Measurements from ENCODE around the gene SGMS1. TPM values are rescaled to one million over a fixed set of nuclear protein-coding genes. Genes with fewer than 3 reads are reported as not detected.
"Not testable (repeated sequence)": the region's sequence is repeated elsewhere in the genome, so short reads cannot be mapped to it uniquely, and the experiment has no call there.

Gene SGMS1
- total RNA-seq, 1 donor from 2014 or later, result 128 TPM

DNA sequence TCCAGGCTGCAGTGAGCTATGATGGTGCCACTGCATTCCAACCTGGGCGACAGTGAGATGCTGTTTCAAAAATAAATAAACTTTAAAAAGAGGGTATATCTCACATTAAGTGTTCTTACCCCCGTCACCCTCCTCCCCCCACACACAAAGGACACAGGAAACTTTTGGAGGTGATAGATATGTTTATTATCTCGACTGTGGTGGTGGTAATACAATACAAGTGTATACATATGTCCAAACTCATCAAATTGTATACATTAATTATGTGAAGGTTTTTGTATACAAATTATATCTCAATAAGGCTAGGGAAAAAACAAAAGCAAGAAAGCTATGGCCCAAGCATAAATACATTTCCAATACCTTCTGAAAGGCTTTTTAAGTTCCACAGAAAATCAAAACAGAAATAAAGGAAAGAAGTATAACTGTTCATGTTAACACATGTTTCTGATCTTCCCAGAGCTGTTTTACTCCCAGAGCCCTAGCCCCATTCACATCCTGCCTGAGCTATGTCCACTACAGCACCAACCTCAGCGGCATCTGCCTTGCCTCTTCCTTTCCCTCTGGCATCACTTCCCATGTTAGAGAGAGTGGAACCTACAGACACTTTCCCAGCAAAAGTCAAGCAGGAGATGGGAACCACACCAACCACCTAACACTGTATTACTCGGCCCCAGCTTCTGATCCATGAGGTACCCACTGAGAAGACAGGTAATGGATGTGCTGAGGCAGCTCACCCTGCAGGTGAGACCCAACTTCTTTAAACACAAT is 48.1 kb downstream of the SGMS1 start:
- no peak for DNase-seq (ENCODE audit: low spot score in 2 of 2)
- H3K4me1 ChIP-seq, result peaks cover 8 to 30% of the 10 kb centered on the region in 2 donors
- intact Hi-C loops (cut with DNase I), result no loop called here
- no peaks in the 10 kb centered on the region for H3K36me3 ChIP-seq
- no peak overlapping the region for H3K4me3 ChIP-seq
- H3K27ac ChIP-seq, result no peak overlapping the region
- H3K27me3 ChIP-seq, result no peaks in the 10 kb centered on the region
- no peaks in the 10 kb centered on the region for H3K9me3 ChIP-seq
- TF ChIP-seq, protein P1, sequence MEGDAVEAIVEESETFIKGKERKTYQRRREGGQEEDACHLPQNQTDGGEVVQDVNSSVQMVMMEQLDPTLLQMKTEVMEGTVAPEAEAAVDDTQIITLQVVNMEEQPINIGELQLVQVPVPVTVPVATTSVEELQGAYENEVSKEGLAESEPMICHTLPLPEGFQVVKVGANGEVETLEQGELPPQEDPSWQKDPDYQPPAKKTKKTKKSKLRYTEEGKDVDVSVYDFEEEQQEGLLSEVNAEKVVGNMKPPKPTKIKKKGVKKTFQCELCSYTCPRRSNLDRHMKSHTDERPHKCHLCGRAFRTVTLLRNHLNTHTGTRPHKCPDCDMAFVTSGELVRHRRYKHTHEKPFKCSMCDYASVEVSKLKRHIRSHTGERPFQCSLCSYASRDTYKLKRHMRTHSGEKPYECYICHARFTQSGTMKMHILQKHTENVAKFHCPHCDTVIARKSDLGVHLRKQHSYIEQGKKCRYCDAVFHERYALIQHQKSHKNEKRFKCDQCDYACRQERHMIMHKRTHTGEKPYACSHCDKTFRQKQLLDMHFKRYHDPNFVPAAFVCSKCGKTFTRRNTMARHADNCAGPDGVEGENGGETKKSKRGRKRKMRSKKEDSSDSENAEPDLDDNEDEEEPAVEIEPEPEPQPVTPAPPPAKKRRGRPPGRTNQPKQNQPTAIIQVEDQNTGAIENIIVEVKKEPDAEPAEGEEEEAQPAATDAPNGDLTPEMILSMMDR (IDR thresholded peaks at IDR 0.05), result no peak

DNA sequence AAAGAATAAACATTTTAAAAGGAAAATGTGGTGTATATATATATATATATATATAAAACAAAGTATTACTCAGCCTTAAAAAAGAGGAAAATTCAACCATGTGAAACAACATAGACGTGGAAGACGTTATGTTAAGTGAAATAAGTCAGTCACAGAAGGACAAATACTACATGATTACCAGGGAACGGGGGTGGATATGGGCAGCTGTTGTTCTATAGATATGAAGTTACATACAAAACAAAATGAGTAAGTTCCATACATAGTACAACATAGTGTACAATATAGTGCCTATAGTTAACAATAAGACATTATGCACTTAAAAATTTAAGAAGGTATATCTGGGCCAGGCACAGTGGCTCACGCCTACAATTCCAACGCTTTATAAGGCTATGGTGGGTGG is 48.8 kb downstream of the SGMS1 start:
- DNase-seq (ENCODE audit: low spot score in 2 of 2), result no peak
- Histone ChIP-seq H3K9me3 (no peaks in the 10 kb centered on the region), H3K4me1 (peaks cover 8 to 30% of the 10 kb centered on the region in 2 donors), H3K27ac (no peak overlapping the region), H3K4me3 (no peak overlapping the region), H3K36me3 (no peaks in the 10 kb centered on the region), H3K27me3 (no peaks in the 10 kb centered on the region)
- TF ChIP-seq, protein P1 (IDR thresholded peaks at IDR 0.05), result no peak
- intact Hi-C loops (cut with DNase I), result no loop called here

DNA sequence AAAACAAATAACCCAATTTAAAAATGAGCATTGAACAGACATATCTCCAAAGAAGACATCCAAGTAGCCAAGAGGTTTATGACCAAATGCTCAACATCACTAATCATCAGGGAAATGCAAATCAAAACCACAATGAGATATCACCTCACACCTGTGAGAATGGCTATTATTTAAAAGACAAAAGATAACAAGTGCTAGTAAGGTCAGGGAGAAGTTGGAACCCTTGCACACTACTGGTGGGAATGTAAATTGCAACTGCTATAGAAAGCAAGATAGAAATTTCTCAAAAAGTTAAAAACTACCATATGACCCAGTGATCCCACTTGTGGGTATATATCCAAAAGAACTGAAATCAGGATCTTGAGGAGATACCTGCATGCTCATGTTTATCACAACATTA is 49.5 kb downstream of the SGMS1 start:
- H3K4me1 ChIP-seq, result peaks cover 8 to 30% of the 10 kb centered on the region in 2 donors
- H3K27me3 ChIP-seq, result no peaks in the 10 kb centered on the region
- H3K27ac ChIP-seq, result no peak overlapping the region
- TF ChIP-seq, protein P1 (IDR thresholded peaks at IDR 0.05), result no peak
- H3K4me3 ChIP-seq, result no peak overlapping the region
- H3K9me3 ChIP-seq, result no peaks in the 10 kb centered on the region
- intact Hi-C loops (cut with DNase I), result no loop called here
- no peak for DNase-seq (ENCODE audit: low spot score in 2 of 2)
- H3K36me3 ChIP-seq, result no peaks in the 10 kb centered on the region

DNA sequence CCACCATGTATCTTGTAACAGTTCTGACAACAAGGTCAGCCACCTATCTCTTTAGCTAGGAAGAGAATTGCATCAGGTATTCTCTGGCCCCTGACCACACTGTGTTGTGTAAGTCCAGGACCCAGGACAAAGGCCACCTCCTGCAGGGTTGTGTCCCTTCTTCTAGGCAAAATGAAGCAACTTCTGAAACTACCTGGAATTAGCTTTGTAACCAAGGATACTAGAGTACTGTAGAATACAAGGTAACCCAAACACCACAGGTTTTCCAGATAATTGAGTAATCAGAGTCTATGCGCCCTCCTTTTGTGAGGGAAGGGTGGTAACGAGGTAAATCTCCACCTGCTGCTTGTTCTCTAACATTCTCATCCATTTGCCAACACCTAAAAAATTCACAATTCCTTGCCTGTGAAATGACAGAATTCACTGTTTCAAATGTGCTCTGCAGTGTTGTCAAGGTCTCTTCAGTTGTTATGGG is 51.7 kb downstream of the SGMS1 start:
- intact Hi-C loops (cut with DNase I), result no loop called here
- TF ChIP-seq, protein P1 (IDR thresholded peaks at IDR 0.05), result no peak
- no peak for DNase-seq (ENCODE audit: low spot score in 2 of 2)

DNA sequence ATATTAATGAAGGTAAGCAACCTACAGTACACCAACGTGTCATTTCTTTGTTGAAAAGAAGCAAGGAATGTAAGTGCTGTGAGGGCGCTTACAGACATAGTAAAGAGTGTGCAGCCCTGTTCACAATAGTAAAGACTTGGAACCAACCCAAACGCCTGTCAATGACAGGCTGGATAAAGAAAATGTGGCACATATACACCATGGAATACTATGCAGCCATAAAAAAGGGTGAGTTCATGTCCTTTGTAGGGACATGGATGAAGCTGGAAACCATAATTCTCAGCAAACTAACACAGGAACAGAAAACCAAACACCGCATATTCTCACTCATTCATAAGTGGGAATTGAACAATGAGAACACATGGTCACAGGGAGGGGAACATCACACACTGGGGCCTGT is 55.0 kb downstream of the SGMS1 start:
- H3K27me3 ChIP-seq; H3K27ac ChIP-seq; DNase-seq (ENCODE audit: low spot score in 2 of 2); H3K9me3 ChIP-seq; intact Hi-C loops (cut with DNase I); H3K4me1 ChIP-seq; H3K36me3 ChIP-seq; H3K4me3 ChIP-seq: not testable (repeated sequence)

More for the DNA sequence above, 51.7 kb downstream of the SGMS1 start:
- no peaks in the 10 kb centered on the region for H3K27me3 ChIP-seq
- H3K36me3 ChIP-seq, result no peaks in the 10 kb centered on the region
- H3K4me1 ChIP-seq, result peaks cover 3 to 14% of the 10 kb centered on the region in 2 donors
- H3K9me3 ChIP-seq, result no peaks in the 10 kb centered on the region
- no peak overlapping the region for H3K27ac ChIP-seq
- no peak overlapping the region for H3K4me3 ChIP-seq

DNA sequence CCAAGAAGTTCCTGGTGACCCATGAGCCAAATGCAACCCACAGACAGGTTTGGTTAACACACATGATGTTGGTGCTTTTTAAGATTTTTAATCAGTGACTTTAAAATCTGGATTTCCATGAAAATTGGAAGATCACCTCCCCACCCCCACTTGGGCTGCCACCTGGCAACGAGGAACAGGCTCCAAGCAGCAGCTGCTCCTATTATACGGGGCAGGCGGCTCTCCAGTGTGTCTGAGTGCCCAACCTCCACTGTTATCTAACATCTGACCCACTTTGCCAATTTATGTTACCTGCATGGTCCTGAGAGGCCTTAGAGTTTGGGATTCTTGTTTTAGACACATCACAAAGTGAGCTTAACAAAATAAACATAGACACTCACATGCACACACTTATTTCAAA is 56.4 kb downstream of the SGMS1 start:
- intact Hi-C loops (cut with DNase I), result no loop called here
- TF ChIP-seq, protein P1 (IDR thresholded peaks at IDR 0.05), result no peak

More for the DNA sequence above, 56.4 kb downstream of the SGMS1 start:
- Histone ChIP-seq H3K4me3 (no peak overlapping the region), H3K27ac (no peak overlapping the region), H3K4me1 (peaks cover 3 to 6% of the 10 kb centered on the region in 2 donors), H3K36me3 (no peaks in the 10 kb centered on the region), H3K9me3 (no peaks in the 10 kb centered on the region), H3K27me3 (no peaks in the 10 kb centered on the region)
- DNase-seq (ENCODE audit: low spot score in 2 of 2), result no peak

All from ascending aorta (tissue), 2 donors.